RPMI7951 (cell line): Measurements from ENCODE around the gene TRAPPC8. TPM values are rescaled to one million over a fixed set of nuclear protein-coding genes. Genes with fewer than 3 reads are reported as not detected.
"Not testable (repeated sequence)": the region's sequence is repeated elsewhere in the genome, so short reads cannot be mapped to it uniquely, and the experiment has no call there.

Source experiments
- DNase-seq: peaks from one replicate; pipeline ENCODE4 v3.0.0-alpha.2; 2012; ENCODE audit warnings: low read depth
- total RNA-seq: library from RNA; depleted of rRNA; stranded (reverse); fragments of >200 nt; shearing (Covaris generic); gene quantifications from 2 replicates; pipeline ENCODE4 v1.2.3, GENCODE V29; 2014; rRNA removed

TRAPPC8 gene, protein sequence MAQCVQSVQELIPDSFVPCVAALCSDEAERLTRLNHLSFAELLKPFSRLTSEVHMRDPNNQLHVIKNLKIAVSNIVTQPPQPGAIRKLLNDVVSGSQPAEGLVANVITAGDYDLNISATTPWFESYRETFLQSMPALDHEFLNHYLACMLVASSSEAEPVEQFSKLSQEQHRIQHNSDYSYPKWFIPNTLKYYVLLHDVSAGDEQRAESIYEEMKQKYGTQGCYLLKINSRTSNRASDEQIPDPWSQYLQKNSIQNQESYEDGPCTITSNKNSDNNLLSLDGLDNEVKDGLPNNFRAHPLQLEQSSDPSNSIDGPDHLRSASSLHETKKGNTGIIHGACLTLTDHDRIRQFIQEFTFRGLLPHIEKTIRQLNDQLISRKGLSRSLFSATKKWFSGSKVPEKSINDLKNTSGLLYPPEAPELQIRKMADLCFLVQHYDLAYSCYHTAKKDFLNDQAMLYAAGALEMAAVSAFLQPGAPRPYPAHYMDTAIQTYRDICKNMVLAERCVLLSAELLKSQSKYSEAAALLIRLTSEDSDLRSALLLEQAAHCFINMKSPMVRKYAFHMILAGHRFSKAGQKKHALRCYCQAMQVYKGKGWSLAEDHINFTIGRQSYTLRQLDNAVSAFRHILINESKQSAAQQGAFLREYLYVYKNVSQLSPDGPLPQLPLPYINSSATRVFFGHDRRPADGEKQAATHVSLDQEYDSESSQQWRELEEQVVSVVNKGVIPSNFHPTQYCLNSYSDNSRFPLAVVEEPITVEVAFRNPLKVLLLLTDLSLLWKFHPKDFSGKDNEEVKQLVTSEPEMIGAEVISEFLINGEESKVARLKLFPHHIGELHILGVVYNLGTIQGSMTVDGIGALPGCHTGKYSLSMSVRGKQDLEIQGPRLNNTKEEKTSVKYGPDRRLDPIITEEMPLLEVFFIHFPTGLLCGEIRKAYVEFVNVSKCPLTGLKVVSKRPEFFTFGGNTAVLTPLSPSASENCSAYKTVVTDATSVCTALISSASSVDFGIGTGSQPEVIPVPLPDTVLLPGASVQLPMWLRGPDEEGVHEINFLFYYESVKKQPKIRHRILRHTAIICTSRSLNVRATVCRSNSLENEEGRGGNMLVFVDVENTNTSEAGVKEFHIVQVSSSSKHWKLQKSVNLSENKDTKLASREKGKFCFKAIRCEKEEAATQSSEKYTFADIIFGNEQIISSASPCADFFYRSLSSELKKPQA (N-terminal part only)
- 28.1 and 28.7 TPM in 2 replicates for total RNA-seq

DNA sequence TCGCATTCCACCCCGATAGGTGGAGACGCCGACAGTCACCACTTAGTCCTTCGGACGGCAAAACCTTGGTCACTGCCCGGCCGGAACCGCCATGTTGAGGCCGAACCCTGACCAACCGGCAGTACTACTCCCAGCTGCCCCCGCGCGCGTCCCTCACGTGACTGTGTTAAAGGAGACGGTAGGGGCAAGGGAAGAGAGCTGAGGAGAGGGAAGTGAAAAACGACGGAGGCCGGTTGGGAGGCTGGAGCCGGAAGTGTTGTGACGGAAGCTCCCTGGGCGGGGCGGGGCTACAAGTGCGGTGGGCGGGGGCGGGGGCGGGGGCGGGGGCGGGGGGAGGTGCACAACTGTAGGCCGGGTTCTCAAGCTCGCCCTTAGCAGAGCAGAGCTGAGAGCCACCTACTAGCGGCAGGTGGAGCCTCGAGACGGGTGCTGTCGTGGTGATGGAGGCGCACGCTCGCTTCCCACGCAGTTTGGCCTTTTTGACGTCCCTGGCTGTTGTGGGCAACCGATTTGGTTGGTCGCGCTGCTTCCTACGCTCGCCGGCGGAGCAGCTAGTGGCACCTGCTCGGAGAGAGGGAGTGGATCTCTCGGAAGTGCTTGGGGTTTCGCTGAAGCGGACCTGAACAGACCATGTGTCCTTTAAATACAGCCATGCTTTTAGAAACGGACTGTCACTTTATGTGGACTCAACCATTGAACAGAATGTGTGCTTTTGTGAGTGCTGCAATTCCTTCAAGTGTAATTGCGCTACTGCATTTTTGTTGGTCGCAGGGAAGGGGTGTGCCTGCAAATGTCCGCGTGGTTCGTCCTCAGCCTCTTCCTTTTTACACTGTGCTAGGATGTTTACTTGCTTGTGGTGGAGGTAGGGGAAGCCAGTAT is at the start of gene TRAPPC8:
Gene TRAPPC8, minus strand, starts transcription at position 130 of the 879 bp plus-strand sequence. CDS start 364 bp downstream, outside the sequence.
- DNase-seq: peak; percentile 96

DNA sequence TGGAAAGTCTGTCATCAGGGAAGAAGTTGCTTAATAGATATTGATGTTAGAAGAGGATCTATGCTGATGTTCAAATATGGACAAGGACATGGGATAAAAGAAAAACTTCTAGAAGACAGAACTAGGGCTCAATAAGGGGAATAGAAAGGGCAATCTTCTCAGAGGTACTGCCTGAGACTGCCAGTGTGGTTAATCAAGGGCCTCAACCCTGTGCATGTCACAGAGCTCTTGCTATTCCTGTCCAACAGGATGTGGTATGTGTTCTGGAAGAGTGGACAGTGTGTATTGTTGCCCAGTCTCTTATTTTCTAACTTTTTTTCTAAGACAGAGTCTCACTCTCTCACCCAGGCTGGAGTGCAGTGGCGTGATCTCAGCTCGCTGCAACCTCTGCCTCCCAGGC is 47.9 kb upstream of the TRAPPC8 start:
- DNase-seq: no peak

DNA sequence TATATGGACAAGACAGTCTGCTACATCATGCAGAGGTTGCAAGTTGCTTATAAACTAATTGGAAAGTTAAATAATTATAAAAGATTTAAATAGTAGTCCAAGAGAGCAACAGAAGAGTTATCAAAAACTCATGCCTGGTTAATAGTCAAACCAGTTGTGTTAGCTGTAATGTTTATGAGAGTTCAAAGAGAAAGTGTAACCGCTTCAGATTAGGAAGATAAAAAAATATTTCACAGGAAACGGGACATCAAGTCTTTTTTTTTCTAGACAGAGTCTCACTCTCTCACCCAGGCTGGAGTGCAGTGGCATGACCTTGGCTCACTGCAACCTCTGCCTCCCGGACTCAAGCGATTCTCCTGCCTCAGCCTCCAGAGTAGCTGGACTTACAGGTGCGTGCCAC is 41.0 kb upstream of the TRAPPC8 start:
- DNase-seq: no peak

DNA sequence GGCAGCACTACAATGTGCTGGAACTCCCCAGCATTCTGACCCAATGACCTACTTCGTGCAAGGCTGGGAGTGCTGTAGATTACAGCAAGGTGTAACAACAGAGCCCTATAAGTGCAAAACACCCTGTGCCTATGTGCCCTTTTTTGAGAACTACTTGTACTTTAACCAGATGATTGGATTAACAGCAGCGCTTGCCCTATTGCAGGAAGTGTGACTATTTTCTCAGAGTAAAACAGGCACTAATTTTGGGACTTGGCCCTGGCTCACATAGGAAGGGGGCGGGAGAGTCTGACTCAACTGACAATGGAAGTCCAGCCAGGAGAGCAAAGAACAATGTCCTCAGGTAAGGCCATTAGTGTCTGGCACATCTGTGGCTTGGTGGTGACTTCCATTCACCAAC is 40.1 kb upstream of the TRAPPC8 start:
- DNase-seq: no peak

DNA sequence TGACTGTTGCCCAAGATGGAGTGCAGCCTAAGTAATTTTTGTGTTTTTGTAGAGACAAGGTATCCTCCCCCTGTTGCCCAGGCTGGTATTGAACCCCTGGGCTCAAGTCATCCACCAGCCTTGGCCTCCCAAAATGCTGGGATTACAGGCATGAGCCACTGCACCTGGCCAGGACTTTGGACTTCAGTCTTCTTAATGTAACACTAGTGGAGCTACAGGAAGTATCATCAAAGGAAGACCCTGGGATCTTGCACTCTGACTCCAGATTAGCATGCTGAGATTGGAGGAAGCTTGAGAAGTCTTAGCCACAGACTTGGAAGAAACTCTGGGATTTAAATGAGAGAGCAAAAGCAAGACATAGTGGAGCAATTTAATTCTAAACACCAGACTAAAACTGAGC is 37.9 kb upstream of the TRAPPC8 start:
- DNase-seq: no peak

DNA sequence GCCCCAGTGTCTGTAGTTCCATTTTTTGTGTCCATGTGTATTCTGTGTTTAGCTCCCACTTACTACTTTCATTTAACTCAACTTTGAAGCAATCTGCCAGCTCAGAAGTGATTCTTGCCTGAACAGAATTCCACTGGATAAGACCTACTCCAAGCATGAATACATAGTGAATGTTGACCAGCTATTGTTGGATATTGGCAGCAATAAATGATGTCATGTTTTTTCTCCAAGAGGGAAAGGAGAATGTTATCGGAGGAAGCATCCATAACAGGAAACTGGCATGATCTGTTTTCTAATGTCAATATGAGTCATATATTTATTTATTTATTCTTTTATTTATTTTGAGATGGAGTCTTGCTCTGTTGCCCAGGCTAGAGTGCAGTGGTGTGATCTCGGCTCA is 36.8 kb upstream of the TRAPPC8 start:
- DNase-seq: no peak

DNA sequence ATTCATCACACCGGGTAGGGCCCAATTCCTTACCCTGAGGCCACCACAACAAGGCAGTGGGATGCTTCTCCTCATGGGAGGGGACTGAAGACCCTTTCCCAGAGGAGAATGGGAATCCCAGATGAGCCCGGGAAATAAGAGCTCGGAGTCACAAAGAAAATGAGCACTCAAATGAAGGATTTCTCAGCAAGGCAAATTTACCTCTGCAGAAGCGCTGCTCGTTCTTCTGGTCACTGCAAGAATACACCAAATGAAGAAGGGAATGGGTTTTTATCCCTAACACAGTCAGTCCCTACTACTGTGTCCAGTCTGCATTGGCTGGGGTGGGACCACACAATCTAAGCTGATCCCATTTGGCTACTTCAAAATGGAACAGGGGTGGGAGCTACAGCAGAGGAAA is 35.7 kb upstream of the TRAPPC8 start:
- DNase-seq: no peak

DNA sequence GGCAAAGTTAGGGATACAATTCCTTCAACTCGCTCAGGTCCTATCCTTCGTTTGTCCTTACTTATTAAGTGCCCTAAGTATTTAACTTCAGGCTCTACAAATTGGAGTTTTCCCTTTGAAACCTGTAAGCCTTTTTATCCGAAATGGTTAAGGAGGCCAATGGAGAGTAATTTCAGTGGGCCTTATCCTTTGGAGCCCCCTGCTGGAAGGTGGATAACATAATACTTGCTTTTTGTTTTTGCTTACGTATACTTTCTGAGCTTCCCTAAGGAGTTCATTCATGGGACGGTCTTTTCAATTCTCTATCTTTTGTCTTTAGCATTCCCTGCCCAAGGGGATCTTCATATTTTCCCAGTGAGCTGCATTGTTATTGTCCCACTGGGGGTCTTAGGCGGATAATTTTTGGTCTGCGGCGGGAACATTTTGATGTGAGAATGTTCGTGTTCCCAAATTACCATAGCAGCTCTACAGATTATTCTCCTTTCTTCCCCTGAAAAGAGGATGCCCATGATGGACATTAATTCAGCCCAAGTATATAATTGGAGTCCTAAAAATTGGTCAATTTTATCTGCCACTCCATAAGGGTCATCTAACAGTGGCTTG is 34.4 kb upstream of the TRAPPC8 start:
- peak; percentile 26 for DNase-seq

DNA sequence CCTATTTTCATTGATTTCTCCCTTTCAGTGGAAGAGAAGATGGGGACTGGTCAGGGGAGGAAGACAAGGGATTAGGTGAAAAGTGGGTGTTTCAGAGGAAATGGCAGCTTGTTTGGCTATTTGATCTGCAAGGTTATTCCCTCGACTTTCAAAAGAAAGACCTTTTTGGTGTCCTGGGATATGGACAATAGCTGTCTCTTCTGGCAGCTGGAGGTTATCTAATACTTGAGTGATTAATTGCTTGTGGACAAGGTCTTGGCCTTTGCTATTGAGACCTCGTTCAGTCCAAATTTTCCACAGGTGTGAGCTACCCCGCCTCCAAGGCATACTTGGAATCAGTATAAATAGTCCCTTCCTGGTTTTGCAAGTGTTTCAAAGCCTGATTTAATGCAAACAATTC is 33.3 kb upstream of the TRAPPC8 start:
- DNase-seq: no peak

DNA sequence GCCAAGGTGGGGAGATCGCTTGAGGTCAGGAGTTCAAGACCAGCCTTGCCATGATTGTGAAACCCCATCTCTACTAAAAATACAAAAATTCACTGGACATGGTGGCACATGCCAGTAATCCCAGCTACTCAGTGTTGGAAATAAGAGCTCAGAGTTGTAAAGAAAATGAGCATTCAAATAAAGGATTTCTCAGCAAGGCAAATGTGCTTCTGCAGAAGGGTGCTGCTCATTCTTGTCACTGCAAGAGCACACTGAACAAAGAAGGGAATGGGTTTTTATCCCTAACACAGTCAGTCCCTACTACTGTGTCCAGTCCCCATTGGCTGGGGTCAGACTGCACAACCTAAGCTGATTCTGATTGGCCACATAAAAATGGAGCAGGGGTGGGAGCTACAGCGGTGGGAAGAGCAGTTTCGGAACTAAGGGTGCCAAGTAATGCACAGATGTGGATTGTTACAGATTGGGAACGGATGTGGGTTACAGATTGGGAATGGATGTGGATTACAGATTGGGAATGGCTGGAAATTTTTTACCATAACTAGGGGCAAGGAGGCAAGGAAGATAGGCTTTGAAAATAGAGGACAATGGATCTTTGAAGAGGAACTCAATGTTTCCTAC is 31.1 kb upstream of the TRAPPC8 start:
- no peak for DNase-seq

DNA sequence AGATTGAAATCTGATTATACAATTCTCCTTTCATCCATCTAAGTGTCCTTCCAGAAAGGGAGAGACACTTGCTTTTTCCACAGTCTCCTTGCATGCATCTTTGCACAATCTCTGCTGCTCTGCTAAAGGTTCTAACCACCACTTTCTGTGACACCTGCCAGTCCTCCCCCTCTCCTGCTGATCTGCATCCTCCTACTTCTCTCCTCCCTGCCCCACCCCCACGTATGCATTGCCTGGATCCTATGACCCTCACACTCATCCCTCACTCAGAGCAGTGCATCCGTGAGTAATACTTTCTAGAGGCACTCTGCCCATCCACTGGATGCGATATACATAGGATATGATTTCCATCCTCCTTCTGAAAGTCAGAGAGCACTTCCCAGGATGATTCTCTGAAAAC is 27.7 kb upstream of the TRAPPC8 start:
- DNase-seq: no peak

DNA sequence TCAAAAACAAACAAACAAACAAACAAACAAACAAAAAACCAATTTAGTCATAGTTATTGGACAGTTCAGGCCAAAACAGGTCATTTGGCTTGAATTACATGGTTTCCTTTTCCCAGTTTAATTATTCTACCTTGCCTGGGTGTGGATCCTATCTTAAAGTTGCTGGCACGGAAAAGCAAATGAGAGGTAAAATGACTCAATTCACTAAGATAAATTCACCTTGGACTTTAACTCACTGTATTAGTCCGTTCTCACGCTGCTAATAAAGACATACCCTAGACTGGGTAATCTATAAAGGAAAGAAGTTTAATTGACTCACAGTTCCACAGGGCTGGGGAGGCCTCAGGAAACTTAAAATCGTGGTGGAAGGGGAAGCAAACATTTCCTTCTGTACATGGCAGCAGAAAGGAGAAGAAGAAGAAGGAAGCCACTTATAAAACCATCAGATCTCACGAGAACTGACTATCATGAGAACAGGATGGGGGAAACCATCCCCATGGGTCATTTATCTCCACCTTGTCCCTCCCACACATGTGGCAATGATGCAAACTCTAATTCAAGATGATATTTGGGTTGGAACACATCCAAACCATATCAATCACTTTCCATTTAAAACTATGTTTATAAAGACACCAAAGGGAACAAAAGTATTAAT is 22.5 kb upstream of the TRAPPC8 start:
- no peak for DNase-seq

DNA sequence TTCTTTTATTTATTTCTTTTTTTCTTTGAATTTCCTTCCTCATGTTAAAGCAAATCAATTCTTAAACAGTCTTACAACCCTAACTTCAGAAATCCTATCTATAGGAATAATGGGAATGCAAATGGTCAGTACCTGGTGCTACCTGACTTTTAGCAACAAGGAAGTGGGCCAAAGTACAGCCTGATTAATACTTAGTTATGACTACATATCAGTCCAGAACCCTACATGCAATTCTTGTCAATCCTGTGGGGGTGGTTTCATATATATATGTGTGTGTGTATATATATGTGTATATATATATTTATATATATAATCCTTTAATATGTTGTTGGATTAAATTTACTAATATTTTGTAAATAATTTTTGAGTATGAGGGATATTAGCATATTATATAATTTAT is 14.8 kb upstream of the TRAPPC8 start:
- DNase-seq: no peak

DNA sequence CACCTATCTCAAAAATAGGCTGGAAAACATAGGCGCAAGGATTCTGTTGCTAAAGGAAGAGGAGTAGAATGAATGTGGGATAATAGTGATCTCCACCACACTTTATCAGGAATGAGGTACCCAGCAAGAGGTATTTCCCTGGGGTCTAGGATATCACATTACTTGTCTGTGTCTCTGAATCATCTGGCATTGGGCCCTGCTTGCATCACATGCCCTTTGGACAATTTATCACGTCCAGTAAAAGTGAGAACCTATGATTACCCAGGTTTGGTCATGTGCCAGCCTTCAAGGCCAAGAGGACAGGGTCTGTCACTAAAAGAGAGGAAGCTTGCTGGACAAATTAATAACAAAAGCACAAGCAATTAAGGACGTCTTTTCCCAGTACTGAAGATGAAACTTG is 11.4 kb upstream of the TRAPPC8 start:
- DNase-seq: peak; percentile 55

DNA sequence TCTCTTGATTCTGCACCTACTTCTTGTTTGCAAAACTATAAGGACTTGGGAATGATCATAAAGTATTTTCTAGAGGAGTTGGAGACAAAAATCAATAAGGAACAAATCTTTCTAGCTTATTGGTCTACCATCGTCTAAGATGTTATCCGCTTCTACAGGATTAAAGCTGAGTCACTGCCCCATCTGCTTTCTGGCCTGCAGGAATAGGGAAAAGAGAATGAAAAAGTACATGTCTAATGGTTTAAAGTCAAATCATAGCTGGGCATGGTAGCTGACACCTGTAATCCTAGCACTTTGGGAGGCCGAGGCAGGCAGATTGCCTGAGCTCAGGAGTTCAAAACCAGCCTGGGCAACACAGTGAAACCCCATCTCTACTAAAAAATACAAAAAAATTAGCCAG is 10.8 kb upstream of the TRAPPC8 start:
- DNase-seq: not testable (repeated sequence)

DNA sequence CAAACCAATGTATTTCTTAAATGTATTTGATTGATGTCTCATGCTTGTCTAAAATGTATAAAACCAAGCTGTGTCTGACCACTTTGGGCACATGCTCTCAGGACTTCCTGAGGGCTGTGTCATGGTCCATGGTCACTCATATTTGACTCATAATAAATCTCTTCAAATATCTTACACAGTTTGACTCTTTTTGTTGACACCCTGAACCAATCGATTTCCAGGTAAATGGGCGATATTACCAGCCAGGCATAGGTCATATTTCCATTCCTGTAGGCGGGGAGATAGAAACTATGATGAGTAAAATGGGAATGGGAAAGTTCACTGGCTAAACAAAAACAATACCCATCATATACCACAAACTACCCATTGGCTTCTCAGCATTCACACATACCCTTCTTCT is 9.3 kb upstream of the TRAPPC8 start:
- no peak for DNase-seq

DNA sequence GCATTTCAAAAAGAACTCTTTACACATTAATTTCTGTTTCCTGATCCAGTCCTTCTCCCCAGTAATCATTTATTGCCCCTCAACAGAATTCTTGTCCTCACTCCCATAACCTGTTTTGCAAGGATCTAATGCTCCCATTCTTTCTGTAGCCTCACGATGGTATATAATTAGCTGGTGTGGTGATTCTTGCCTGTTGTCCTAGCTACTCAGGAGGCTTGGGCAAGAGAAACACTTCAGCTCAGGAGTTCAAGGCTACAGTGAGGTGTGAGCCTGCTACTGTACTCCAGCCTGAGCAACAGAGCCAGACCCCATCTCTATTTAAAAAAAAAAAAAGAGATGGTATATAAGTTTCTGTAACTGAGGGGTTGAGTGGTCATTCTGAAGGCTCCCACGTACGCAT is 7.7 kb upstream of the TRAPPC8 start:
- no peak for DNase-seq

DNA sequence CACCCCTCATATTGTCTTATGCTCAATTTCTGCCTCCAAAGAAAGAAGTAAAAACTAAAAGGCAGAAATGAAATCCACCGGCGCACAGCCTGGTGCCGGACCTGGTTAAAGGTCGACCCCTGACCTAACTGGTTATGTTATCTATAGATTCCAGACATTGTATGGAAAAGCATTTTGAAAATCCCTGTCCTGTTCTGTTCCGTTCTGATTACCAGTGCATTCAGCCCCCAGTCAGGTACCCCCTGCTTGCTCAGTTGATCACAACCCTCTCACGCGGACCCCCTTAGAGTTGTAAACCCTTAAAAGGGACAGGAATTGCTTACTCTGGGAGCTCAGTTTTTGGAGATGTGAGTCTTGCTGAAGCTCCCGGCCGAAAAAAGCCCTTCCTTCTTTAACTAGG is 5.4 kb upstream of the TRAPPC8 start:
- DNase-seq: not testable (repeated sequence)

DNA sequence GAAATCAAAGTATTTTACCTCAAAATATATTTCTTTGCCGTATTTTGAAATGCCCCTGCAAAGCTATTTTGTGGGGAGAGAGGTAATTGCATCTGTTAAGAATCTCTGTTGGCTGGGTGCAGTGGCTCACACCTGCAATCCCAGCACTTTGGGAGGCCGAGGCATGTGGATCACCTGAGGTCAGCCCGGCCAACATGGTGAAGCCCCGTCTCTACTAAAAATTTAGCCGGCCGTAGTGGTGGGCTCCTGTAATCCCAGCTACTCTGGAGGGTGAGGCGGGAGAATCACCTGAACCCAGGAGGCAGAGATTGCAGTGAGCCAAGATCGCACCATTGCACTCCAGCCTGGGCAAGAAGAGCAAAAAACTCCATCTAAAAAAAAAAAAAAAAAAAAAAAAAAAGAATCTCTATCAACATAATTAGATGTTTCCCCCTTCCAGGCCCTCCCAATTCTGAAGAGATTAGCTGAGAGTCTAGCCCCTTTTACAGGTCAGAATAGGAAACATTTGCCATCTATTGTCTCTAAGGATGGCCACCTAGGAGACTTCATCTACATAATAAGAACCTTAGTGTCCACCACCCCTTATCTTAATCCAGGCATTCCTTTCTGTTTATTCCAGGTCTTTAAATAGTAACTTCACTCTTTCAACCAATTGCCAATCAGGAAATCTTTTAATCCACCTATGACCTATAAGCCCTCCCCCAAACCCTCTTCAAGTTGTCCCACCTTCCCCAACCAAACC is 3.5 kb upstream of the TRAPPC8 start:
- DNase-seq: no peak
